ENCODE measurements around the gene AIFM2.
"Not testable (repeated sequence)": the region's sequence is repeated elsewhere in the genome, so short reads cannot be mapped to it uniquely, and the experiment has no call there.

Gene AIFM2

GRCh38 chr10:70121281-70121949 lies 11.2 kb downstream of the AIFM2 start:
- no peak for DNase-seq

GRCh38 chr10:70120417-70120816 lies 12.2 kb downstream of the AIFM2 start:
- DNase-seq, result no peak

- no peak for DNase-seq
Measured at GRCh38 chr10:70119623-70120022, 13.0 kb downstream of the AIFM2 start.

GRCh38 chr10:70119197-70119596 lies 13.4 kb downstream of the AIFM2 start:
- no peak for DNase-seq

GRCh38 chr10:70118196-70118595 lies 14.4 kb downstream of the AIFM2 start:
- DNase-seq, result no peak

GRCh38 chr10:70117646-70118045 lies 15.0 kb downstream of the AIFM2 start:
- DNase-seq, result no peak

GRCh38 chr10:70115948-70116682 lies 16.5 kb downstream of the AIFM2 start:
- peak; percentile 83 for DNase-seq

- no peak for DNase-seq
Measured at GRCh38 chr10:70114902-70115301, 17.7 kb downstream of the AIFM2 start.

- no peak for DNase-seq
Measured at GRCh38 chr10:70112071-70112470, 20.6 kb downstream of the AIFM2 start.

GRCh38 chr10:70111496-70111895 lies 21.1 kb downstream of the AIFM2 start:
- DNase-seq, result no peak

- no peak for DNase-seq
Measured at GRCh38 chr10:70109064-70109729, 23.4 kb downstream of the AIFM2 start.

- no peak for DNase-seq
Measured at GRCh38 chr10:70106958-70107791, 25.4 kb downstream of the AIFM2 start.

- DNase-seq, result no peak
Measured at GRCh38 chr10:70101668-70102067, 31.0 kb downstream of the AIFM2 start.

GRCh38 chr10:70101068-70101562 lies 31.5 kb downstream of the AIFM2 start:
- not testable (repeated sequence) for DNase-seq

GRCh38 chr10:70098271-70098670 lies 34.4 kb downstream of the AIFM2 start:
- no peak for DNase-seq

- DNase-seq, result no peak
Measured at GRCh38 chr10:70097459-70097858, 35.2 kb downstream of the AIFM2 start.

- no peak for DNase-seq
Measured at GRCh38 chr10:70096705-70097420, 35.8 kb downstream of the AIFM2 start.

- no peak for DNase-seq
Measured at GRCh38 chr10:70096016-70096704, 36.5 kb downstream of the AIFM2 start.

- no peak for DNase-seq
Measured at GRCh38 chr10:70094250-70094649, 38.4 kb downstream of the AIFM2 start.

GRCh38 chr10:70093335-70093944 lies 39.2 kb downstream of the AIFM2 start:
- peak; percentile 63 for DNase-seq

GRCh38 chr10:70092389-70092718 lies 40.3 kb downstream of the AIFM2 start:
- DNase-seq, result no peak
